ENCODE measurements around the gene STXBP5L. TPM values are rescaled to one million over a fixed set of nuclear protein-coding genes. Genes with fewer than 3 reads are reported as not detected.
"Not testable (repeated sequence)": the region's sequence is repeated elsewhere in the genome, so short reads cannot be mapped to it uniquely, and the experiment has no call there.

The STXBP5L gene
- total and polyA plus RNA-seq, 2 of the 4 experiments (the other 2 are of a cell fraction): not detected

- H4K20me1 ChIP-seq (ENCODE audit: insufficient read depth, low read length); H2AK9ac ChIP-seq (replicated peaks; ENCODE audit: low read depth, low read length, poor library complexity); ATAC-seq (ENCODE audit: low read depth); H3K9me3 ChIP-seq (ENCODE audit: control insufficient read depth, insufficient read depth, low read length); BruUV-seq (replicated peaks); H2BK120ac ChIP-seq (ENCODE audit: low read depth, low read length); H4K8ac ChIP-seq (ENCODE audit: low read depth in 2 of 2, low read length in 2 of 2); H3K23ac ChIP-seq (ENCODE audit: low read depth, low read length); H3K4me3 ChIP-seq (ENCODE audit: insufficient read depth, low read depth, low read length); POLR2A ChIA-PET (ENCODE audit: unreplicated experiment); H3K4me1 ChIP-seq (ENCODE audit: control insufficient read depth, insufficient read depth, low read length); H4K91ac ChIP-seq (ENCODE audit: insufficient read depth, low read depth, low read length); H2AFZ ChIP-seq (replicated peaks; ENCODE audit: low read length, poor library complexity); H2BK20ac ChIP-seq (ENCODE audit: low read depth, low read length); CTCF ChIA-PET; H3K18ac ChIP-seq (ENCODE audit: low read depth, low read length); intact Hi-C loops (cut with micrococcal nuclease); H3K4me2 ChIP-seq (ENCODE audit: low read depth, low read length); H3K56ac ChIP-seq (ENCODE audit: extremely low read depth, insufficient read depth, low read length); H3K4ac ChIP-seq (ENCODE audit: low read depth, low read length); H2BK15ac ChIP-seq (ENCODE audit: low read depth, low read length); H3K27me3 ChIP-seq (ENCODE audit: control insufficient read depth, insufficient read depth, low read length); in situ Hi-C loops (cut with MboI; ENCODE audit: low sequenced_read_pairs); H3K14ac ChIP-seq (replicated peaks; ENCODE audit: low read depth, low read length); H3K9me1 ChIP-seq (ENCODE audit: insufficient read depth, low read length); H3K79me1 ChIP-seq (ENCODE audit: low read depth in 1 of 2, low read length in 2 of 2); H2AK5ac ChIP-seq (ENCODE audit: low read depth, low read length); H2BK5ac ChIP-seq (ENCODE audit: low read depth, low read length, poor library complexity, severe bottlenecking); H3K9ac ChIP-seq (ENCODE audit: low read depth, low read length); H3K36me3 ChIP-seq (ENCODE audit: control insufficient read depth, insufficient read depth, low read length); dilution Hi-C loops (cut with HindIII; ENCODE audit: low sequenced_read_pairs, unreplicated experiment); H4K5ac ChIP-seq (ENCODE audit: low read depth, low read length); H3K27ac ChIP-seq (ENCODE audit: insufficient read depth, low read length); DNase-seq: not testable (repeated sequence)
- peak; percentile 72 for TF ChIP-seq MAFK (IDR thresholded peaks at IDR 0.05; ENCODE audit: low read depth, low read length)
- no CpG with 5 or more reads among the region's 3 CpGs for WGBS, 2 experiments (ENCODE audit: extremely low coverage in 2 of 2, insufficient read length in 1 of 2)
Measured at GRCh38 chr3:121388308-121388707, 480.3 kb downstream of the STXBP5L start.

DNA sequence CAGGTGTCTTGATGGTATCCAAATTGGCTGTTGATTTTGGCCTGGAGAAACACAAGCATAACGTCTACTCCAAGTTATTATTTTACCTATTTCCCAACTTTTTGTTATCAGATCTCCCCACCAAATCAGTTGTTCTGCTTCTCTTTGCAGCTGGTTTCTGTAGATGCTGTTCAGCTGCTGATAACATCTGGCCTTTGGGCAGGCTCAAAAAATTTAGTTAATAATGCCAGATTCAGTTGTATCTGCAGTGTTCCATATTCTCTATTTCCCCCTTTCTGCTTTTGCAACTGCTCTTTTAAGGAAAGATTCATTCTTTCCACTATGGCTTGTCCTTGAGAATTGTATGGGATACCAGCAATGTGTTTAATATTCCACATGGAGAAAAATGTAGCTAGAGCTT, 488.0 kb downstream of the STXBP5L start:
- H3K23ac ChIP-seq (ENCODE audit: low read depth, low read length); CTCF ChIA-PET; DNase-seq: not testable (repeated sequence)

More for the DNA sequence above, 488.0 kb downstream of the STXBP5L start:
- H4K91ac ChIP-seq (ENCODE audit: insufficient read depth, low read depth, low read length); ATAC-seq (ENCODE audit: low read depth); H4K8ac ChIP-seq (ENCODE audit: low read depth in 2 of 2, low read length in 2 of 2); H2AK9ac ChIP-seq (replicated peaks; ENCODE audit: low read depth, low read length, poor library complexity); H3K18ac ChIP-seq (ENCODE audit: low read depth, low read length); H3K36me3 ChIP-seq (ENCODE audit: control insufficient read depth, insufficient read depth, low read length); H3K27me3 ChIP-seq (ENCODE audit: control insufficient read depth, insufficient read depth, low read length); H3K14ac ChIP-seq (replicated peaks; ENCODE audit: low read depth, low read length); H3K9ac ChIP-seq (ENCODE audit: low read depth, low read length); H3K79me1 ChIP-seq (ENCODE audit: low read depth in 1 of 2, low read length in 2 of 2); H3K4me1 ChIP-seq (ENCODE audit: control insufficient read depth, insufficient read depth, low read length); H3K9me1 ChIP-seq (ENCODE audit: insufficient read depth, low read length); H2BK5ac ChIP-seq (ENCODE audit: low read depth, low read length, poor library complexity, severe bottlenecking); H2AK5ac ChIP-seq (ENCODE audit: low read depth, low read length); H4K20me1 ChIP-seq (ENCODE audit: insufficient read depth, low read length); H3K4me3 ChIP-seq (ENCODE audit: insufficient read depth, low read depth, low read length); H3K56ac ChIP-seq (ENCODE audit: extremely low read depth, insufficient read depth, low read length); H3K4me2 ChIP-seq (ENCODE audit: low read depth, low read length); H2AFZ ChIP-seq (replicated peaks; ENCODE audit: low read length, poor library complexity); H3K4ac ChIP-seq (ENCODE audit: low read depth, low read length); H3K27ac ChIP-seq (ENCODE audit: insufficient read depth, low read length); BruUV-seq (replicated peaks); POLR2A ChIA-PET (ENCODE audit: unreplicated experiment); H3K9me3 ChIP-seq (ENCODE audit: control insufficient read depth, insufficient read depth, low read length); H4K5ac ChIP-seq (ENCODE audit: low read depth, low read length); dilution Hi-C loops (cut with HindIII; ENCODE audit: low sequenced_read_pairs, unreplicated experiment); H2BK15ac ChIP-seq (ENCODE audit: low read depth, low read length); in situ Hi-C loops (cut with MboI; ENCODE audit: low sequenced_read_pairs); H2BK20ac ChIP-seq (ENCODE audit: low read depth, low read length); intact Hi-C loops (cut with micrococcal nuclease); H2BK120ac ChIP-seq (ENCODE audit: low read depth, low read length): not testable (repeated sequence)
- WGBS, 2 experiments (ENCODE audit: extremely low coverage in 2 of 2, insufficient read length in 1 of 2): no CpG with 5 or more reads among the region's 1 CpG
